Transverse colon (tissue), 4 donors: ENCODE data around the gene SPINK5. TPM values are rescaled to one million over a fixed set of nuclear protein-coding genes. Genes with fewer than 3 reads are reported as not detected.

Source experiments
- DNase-seq: peaks from one replicate; pipeline ENCODE4 v3.0.0-alpha.2; 2019
- H3K27ac ChIP-seq, 4 donors: fragments of 200-600 bp; sonication (generic); 2 replicates each; pipeline ENCODE4 v1.5.1; 2016 to 2018; ENCODE audit warnings: inconsistent platforms in 4 of 4
- H3K27me3 ChIP-seq: fragments of 200-600 bp; sonication (generic); 2 replicates; pipeline ENCODE4 v1.5.1; 2017; ENCODE audit warnings: inconsistent platforms
- H3K36me3 ChIP-seq, 4 donors: fragments of 200-600 bp; sonication (generic); 2 replicates each; pipeline ENCODE4 v1.5.1; 2017 to 2019; ENCODE audit warnings: inconsistent platforms in 4 of 4
- H3K4me1 ChIP-seq, 4 donors: fragments of 200-600 bp; sonication (generic); 2 replicates each; pipeline ENCODE4 v1.5.1; 2017 to 2020; ENCODE audit warnings: inconsistent platforms in 4 of 4
- H3K4me3 ChIP-seq, 4 donors: fragments of 200-600 bp; sonication (generic); 1 replicate in 1 of 4; 2 replicates in 3 of 4; pipeline versions ENCODE4 v1.5.1 to v1.6.1; 2017 to 2019; ENCODE audit warnings: inconsistent platforms in 4 of 4
- H3K9me3 ChIP-seq, 2 donors: fragments of 200-600 bp; sonication (generic); 2 replicates each; pipeline ENCODE4 v1.5.1; 2017 to 2019; ENCODE audit warnings: inconsistent platforms in 2 of 2
- CTCF ChIP-seq, 5 experiments: fragments of 200-600 bp in 3 of 5; fragments of 450-650 bp in 2 of 5; sonication (generic) in 3 of 5; IDR thresholded peaks; 1 replicate in 2 of 5; 2 replicates in 3 of 5; pipeline ENCODE4 v1.5.1; 2016 to 2017; ENCODE audit warnings: antibody characterized with exemption in 5 of 5, inconsistent platforms in 3 of 5, mild to moderate bottlenecking in 2 of 5, moderate library complexity in 1 of 5
- EP300 ChIP-seq: sonication (generic); formaldehyde crosslinking; IDR thresholded peaks from one replicate; pipeline ENCODE4 v1.6.1; 2017; ENCODE audit warnings: antibody characterized with exemption, low read depth
- POLR2A ChIP-seq: fragments of 450-650 bp; IDR thresholded peaks from one replicate; pipeline ENCODE4 v1.6.1; 2016; ENCODE audit warnings: antibody characterized with exemption, mild to moderate bottlenecking, moderate library complexity
- POLR2AphosphoS5 ChIP-seq, 3 donors: sonication (generic); formaldehyde crosslinking; IDR thresholded peaks; one replicate each; pipeline ENCODE4 v1.6.1; 2016; ENCODE audit warnings: antibody characterized with exemption in 3 of 3
- WGBS, 2 donors: methylation state at CpG; one replicate each; pipeline ENCODE4 v1.1.5; 2018; ENCODE audit warnings: low coverage in 1 of 2; 5-methylcytosine and 5-hydroxymethylcytosine counted together
- in situ Hi-C, 4 donors: fragments of 200-750 bp; cut with MboI; loops; one replicate each; pipeline versions ENCODE4 v1.15.0 to v1.15.1; 2017; ENCODE audit warnings: low sequenced_read_pairs in 3 of 4, low pct_ligation_motif_present in 1 of 4, low pct_unique_long_range_greater_than_20kb in 1 of 4
- intact Hi-C: fragments of 100-400 bp; cut with DNase I; formaldehyde crosslinking; loops from one replicate; pipeline ENCODE4 v1.15.1; 2023; ENCODE audit warnings: low total_unique reads
- total RNA-seq, 4 donors: library from RNA; depleted of rRNA; stranded (reverse); fragments of >200 nt; gene quantifications; one replicate each; pipeline ENCODE4 v1.1.0, GENCODE V29; 2016

SPINK5 gene
- total RNA-seq, 4 donors from 2014 or later = 2.6 to 7.1 (median 4.1) TPM

- intact Hi-C loops = no loop called here
- H3K4me1 ChIP-seq = peaks cover 0 to 5% (median 2%) of the 10 kb centered on the region in 4 donors
- TF ChIP-seq EP300 (no peak), POLR2AphosphoS5 (IDR thresholded peaks at IDR 0.05) (no peak), POLR2A (no peak)
- no peaks in the 10 kb centered on the region for H3K9me3 ChIP-seq
- no peak for DNase-seq
- H3K27me3 ChIP-seq = no peaks in the 10 kb centered on the region
- no peak overlapping the region for H3K4me3 ChIP-seq
- H3K36me3 ChIP-seq = no peaks in the 10 kb centered on the region
- in situ Hi-C loops = no loop called here
- no peak overlapping the region for H3K27ac ChIP-seq
Observed at GRCh38 chr5:148152781-148153180, 89.0 kb downstream of the SPINK5 start.

GRCh38 chr5:148156609-148157008 lies 92.8 kb downstream of the SPINK5 start:
- Histone ChIP-seq H3K36me3 (no peaks in the 10 kb centered on the region), H3K4me3 (no peak overlapping the region), H3K9me3 (no peaks in the 10 kb centered on the region), H3K4me1 (no peaks in the 10 kb centered on the region), H3K27ac (no peak overlapping the region), H3K27me3 (no peaks in the 10 kb centered on the region)
- WGBS, 2 donors = 77% methylated on average over 1 of the region's 1 CpG; no CpG with 5 or more reads in 1 of the 2 donors
- TF ChIP-seq EP300 = no peak
- TF ChIP-seq POLR2AphosphoS5 (IDR thresholded peaks at IDR 0.05) = no peak
- no peak for TF ChIP-seq POLR2A
- no peak for TF ChIP-seq CTCF (IDR thresholded peaks at IDR 0.05)
- intact Hi-C loops (no loop called here), in situ Hi-C loops (no loop called here)
- DNase-seq = no peak

GRCh38 chr5:148162038-148162437 lies 98.3 kb downstream of the SPINK5 start:
- no peak overlapping the region for H3K4me3 ChIP-seq
- in situ Hi-C loops (no loop called here), intact Hi-C loops (no loop called here)
- H3K36me3 ChIP-seq = no peaks in the 10 kb centered on the region
- H3K4me1 ChIP-seq = no peaks in the 10 kb centered on the region
- WGBS, 2 donors = 93 to 96% methylated on average over 1 of the region's 1 CpG
- no peaks in the 10 kb centered on the region for H3K9me3 ChIP-seq
- DNase-seq = no peak
- TF ChIP-seq CTCF (IDR thresholded peaks at IDR 0.05) (no peak), EP300 (no peak), POLR2A (no peak), POLR2AphosphoS5 (IDR thresholded peaks at IDR 0.05) (no peak)
- no peaks in the 10 kb centered on the region for H3K27me3 ChIP-seq
- H3K27ac ChIP-seq = no peak overlapping the region

GRCh38 chr5:148163345-148163744 lies 99.6 kb downstream of the SPINK5 start:
- Histone ChIP-seq H3K9me3 (no peaks in the 10 kb centered on the region), H3K4me3 (no peak overlapping the region), H3K27ac (no peak overlapping the region), H3K27me3 (no peaks in the 10 kb centered on the region), H3K36me3 (no peaks in the 10 kb centered on the region), H3K4me1 (no peaks in the 10 kb centered on the region)
- intact Hi-C loops = no loop called here
- WGBS, 2 donors = 83% methylated on average over 1 of the region's 1 CpG; no CpG with 5 or more reads in 1 of the 2 donors
- no peak for DNase-seq
- in situ Hi-C loops = no loop called here
- TF ChIP-seq POLR2A = no peak
- no peak for TF ChIP-seq EP300
- TF ChIP-seq POLR2AphosphoS5 (IDR thresholded peaks at IDR 0.05) = no peak
- TF ChIP-seq CTCF (IDR thresholded peaks at IDR 0.05) = no peak
